ENCODE results near the gene AP1S2. TPM values are rescaled to one million over a fixed set of nuclear protein-coding genes. Genes with fewer than 3 reads are reported as not detected.
A peak's percentile ranks its signal among the peaks of the same experiment; 100 is the strongest.

The AP1S2 gene
- total and polyA plus RNA-seq, 9 of the 15 experiments (the other 6 are each of a cell fraction or from before 2014, with no cell fraction given), result 11.1 to 64.2 (median 25.8) TPM

GRCh38 chrX:15854080-15854655 lies 445 bp downstream of the AP1S2 start (continued):
- peak; percentile 70 for TF ChIP-seq PKNOX1 (IDR thresholded peaks at IDR 0.05)
- no peak for TF ChIP-seq ZNF584 (CRISPR knock-in tag; IDR thresholded peaks at IDR 0.05; ENCODE audit: low read depth)
- TF ChIP-seq POLR2AphosphoS2 (IDR thresholded peaks at IDR 0.05; ENCODE audit: low read length), result no peak
- no peak for TF ChIP-seq TBL1XR1 (IDR thresholded peaks at IDR 0.05; ENCODE audit: low read length in 2 of 2)
- no peak for TF ChIP-seq RBM34 (IDR thresholded peaks at IDR 0.05; ENCODE audit: borderline replicate concordance, insufficient read depth, low read length)
- no peak for TF ChIP-seq CREB5 (CRISPR knock-in tag; IDR thresholded peaks at IDR 0.05)
- TF ChIP-seq CLOCK (CRISPR knock-in tag; IDR thresholded peaks at IDR 0.05; ENCODE audit: borderline replicate concordance), result no peak
- no peak for TF ChIP-seq FOXO4 (CRISPR knock-in tag; IDR thresholded peaks at IDR 0.05)
- no peak for TF ChIP-seq ZNF583 (CRISPR knock-in tag; IDR thresholded peaks at IDR 0.05)
- 0 out of 2 replicates have a peak, but pooled peaks have one; percentile 13 for TF ChIP-seq POLR2AphosphoS5 (IDR thresholded peaks at IDR 0.05; ENCODE audit: control insufficient read depth, insufficient read depth, low read depth, low read length)
- no peak for TF ChIP-seq ARID3A (IDR thresholded peaks at IDR 0.05; ENCODE audit: borderline replicate concordance, low read depth, low read length)
- no peak for TF ChIP-seq ZNF76 (CRISPR knock-in tag; IDR thresholded peaks at IDR 0.05; ENCODE audit: borderline replicate concordance)
- TF ChIP-seq EP300 (IDR thresholded peaks at IDR 0.05; ENCODE audit: low read length), result no peak
- TF ChIP-seq MAFK (IDR thresholded peaks at IDR 0.05; ENCODE audit: low read length), result no peak
- TF ChIP-seq TEAD2 (tag; IDR thresholded peaks at IDR 0.05), result no peak
